A549 (cell line): ENCODE data around the gene KSR2. TPM values are rescaled to one million over a fixed set of nuclear protein-coding genes. Genes with fewer than 3 reads are reported as not detected.

Experiments used
- ATAC-seq, 2 experiments: fragments of 200-7000 bp in 1 of 2; fragments of >200 bp in 1 of 2; cut with Nextera tagmentation in 1 of 2; cut with Tn5 transposase in 1 of 2; 3 replicates each; pipeline versions ENCODE4 v1.8.0 to v1.9.1; 2018 to 2020; ENCODE audit warnings: mild to moderate bottlenecking in 1 of 2, moderate library complexity in 1 of 2
- CTCF ChIA-PET: fragments of 300-600 bp; sonication (Branson Sonifier 250); formaldehyde crosslinking; extraction: SDS; loops from one replicate; lab custom pipeline; 2021; ENCODE audit warnings: antibody characterized with exemption, inconsistent platforms; lab: Yijun Ruan, JAX
- POLR2A ChIA-PET: fragments of 350-600 bp; formaldehyde crosslinking; extraction: SDS; loops from one replicate; lab custom pipeline; 2021; ENCODE audit warnings: antibody characterized with exemption, inconsistent platforms; lab: Yijun Ruan, JAX
- DNase-seq, 2 experiments: peaks; one replicate each; pipeline versions ENCODE4 v3.0.0 to v3.0.0-alpha.2; 2011 to 2016; ENCODE audit warnings: low read depth in 1 of 2, low spot score in 1 of 2
- FAIRE-seq: peaks from 2 replicates; lab custom pipeline; 2011; peaks lifted over from hg19 to GRCh38; lab: Jason Lieb, UNC
- H3K27ac ChIP-seq, 2 experiments: fragments of >200 bp; sonication (Bioruptor Twin); formaldehyde crosslinking; 3 replicates each; pipeline ENCODE4 v1.5.1; 2016 to 2017
- H3K4me1 ChIP-seq: fragments of >200 bp; sonication (Bioruptor Twin); formaldehyde crosslinking; 3 replicates; pipeline ENCODE4 v1.6.1; 2016
- H3K4me2 ChIP-seq: fragments of >200 bp; sonication (Bioruptor Twin); formaldehyde crosslinking; 3 replicates; pipeline ENCODE4 v1.6.1; 2016
- H3K4me3 ChIP-seq: fragments of >200 bp; sonication (Bioruptor Twin); formaldehyde crosslinking; 3 replicates; pipeline ENCODE4 v1.5.1; 2016
- H3K9me3 ChIP-seq: fragments of >200 bp; sonication (Bioruptor Twin); formaldehyde crosslinking; 3 replicates; pipeline ENCODE4 v1.6.1; 2016
- BCL3 ChIP-seq: fragments of >200 bp; sonication (Bioruptor Twin); formaldehyde crosslinking; IDR thresholded peaks from 3 replicates; pipeline ENCODE4 v1.6.1; 2016
- BHLHE40 ChIP-seq: IDR thresholded peaks from 2 replicates; pipeline ENCODE4 v1.6.1; 2012; ENCODE audit warnings: low read depth, low read length, inconsistent platforms
- CBX2 ChIP-seq: fragments of 200-600 bp; sonication (generic); IDR thresholded peaks from 2 replicates; pipeline ENCODE4 v1.6.1; 2016; ENCODE audit warnings: low read depth, mild to moderate bottlenecking, borderline replicate concordance
- CHD4 ChIP-seq: fragments of 200-600 bp; sonication (generic); IDR thresholded peaks from 2 replicates; pipeline ENCODE4 v1.6.1; 2016; ENCODE audit warnings: antibody characterized with exemption, mild to moderate bottlenecking, borderline replicate concordance
- CTCF ChIP-seq: fragments of >200 bp; sonication (Bioruptor Twin); formaldehyde crosslinking; IDR thresholded peaks from 3 replicates; pipeline ENCODE4 v1.5.1; 2016
- EHF ChIP-seq: fragments of 250-450 bp; sonication (Bioruptor Pico); IDR thresholded peaks from 2 replicates; pipeline ENCODE4 v1.5.0; 2020; ENCODE audit warnings: mild to moderate bottlenecking
- EHMT2 ChIP-seq: fragments of 200-600 bp; sonication (generic); IDR thresholded peaks from 2 replicates; pipeline ENCODE4 v1.6.1; 2016; ENCODE audit warnings: antibody characterized with exemption, low read depth, mild to moderate bottlenecking, moderate library complexity
- EP300 ChIP-seq, 2 experiments: fragments of >200 bp; sonication (Bioruptor Twin); formaldehyde crosslinking; IDR thresholded peaks; 2 replicates in 1 of 2; 3 replicates in 1 of 2; pipeline ENCODE4 v1.6.1; 2016 to 2017
- ESRRA ChIP-seq: fragments of 150-350 bp; IDR thresholded peaks from 2 replicates; pipeline ENCODE4 v1.6.1; 2014; ENCODE audit warnings: mild to moderate bottlenecking, low read length, borderline replicate concordance
- FOSB ChIP-seq: fragments of 250-450 bp; sonication (Bioruptor Pico); IDR thresholded peaks from 2 replicates; pipeline ENCODE4 v1.5.0; 2020; ENCODE audit warnings: mild to moderate bottlenecking, moderate library complexity
- HDAC2 ChIP-seq: fragments of 200-600 bp; sonication (generic); IDR thresholded peaks from 2 replicates; pipeline ENCODE4 v1.6.1; 2016
- HOXB5 ChIP-seq: fragments of 250-450 bp; sonication (Bioruptor Pico); IDR thresholded peaks from 2 replicates; pipeline ENCODE4 v1.5.0; 2020; ENCODE audit warnings: mild to moderate bottlenecking, moderate library complexity
- MAZ ChIP-seq: fragments of 150-350 bp; IDR thresholded peaks from 2 replicates; pipeline ENCODE4 v1.6.1; 2014; ENCODE audit warnings: antibody characterized with exemption, low read depth, low read length, borderline replicate concordance
- NFE2L2 ChIP-seq: fragments of 150-350 bp; conservative IDR thresholded peaks from 2 replicates; pipeline ENCODE4 v1.6.1; 2014; ENCODE audit warnings: low read length
- NR3C1 ChIP-seq: fragments of >200 bp; sonication (Bioruptor Twin); formaldehyde crosslinking; IDR thresholded peaks from 3 replicates; pipeline ENCODE4 v1.6.1; 2017
- RARB ChIP-seq: fragments of 250-450 bp; sonication (Bioruptor Pico); IDR thresholded peaks from 2 replicates; pipeline ENCODE4 v1.8.0; 2021; ENCODE audit warnings: mild to moderate bottlenecking, moderate library complexity
- RCOR1 ChIP-seq: fragments of 150-350 bp; IDR thresholded peaks from 2 replicates; pipeline ENCODE4 v1.6.1; 2014; ENCODE audit warnings: antibody characterized with exemption, low read length, low read depth
- RFX5 ChIP-seq: fragments of 450-650 bp; IDR thresholded peaks from 2 replicates; pipeline ENCODE4 v1.7.1; 2014; ENCODE audit warnings: antibody characterized with exemption, mild to moderate bottlenecking, moderate library complexity
- RNF2 ChIP-seq: fragments of 200-600 bp; sonication (generic); IDR thresholded peaks from 2 replicates; pipeline ENCODE4 v1.6.1; 2016; ENCODE audit warnings: low read depth, mild to moderate bottlenecking, antibody characterized with exemption, moderate library complexity, borderline replicate concordance
- ZFP36 ChIP-seq: fragments of 450-650 bp; IDR thresholded peaks from 2 replicates; pipeline ENCODE4 v1.6.1; 2014; ENCODE audit warnings: borderline replicate concordance; ENCODE audit not compliant: partially characterized antibody
- WGBS: methylation state at CpG from one replicate; pipeline ENCODE4 v1.1.6; 2017; ENCODE audit errors: missing lambda C conversion rate; 5-methylcytosine and 5-hydroxymethylcytosine counted together
- polyA plus RNA-seq, 4 experiments: library from polyadenylated mRNA; depleted of rRNA in 3 of 4; stranded (reverse); fragments of >200 nt; fragmentation: RNase III in 1 of 4; extraction: RNeasy Plus Mini Kit Qiagen cat#74134 plus additional on column Dnase treatment in 1 of 4; gene quantifications; 2 replicates in 3 of 4; 3 replicates in 1 of 4; pipeline ENCODE4 v1.2.3, GENCODE V29; 2011 to 2017
- TF ChIP-seq, protein P1 (sequence below): IDR thresholded peaks from 2 replicates; pipeline ENCODE4 v1.6.1; 2012; ENCODE audit warnings: low read depth, borderline replicate concordance
- TF ChIP-seq, protein P2 (sequence below): IDR thresholded peaks from 2 replicates; pipeline ENCODE4 v1.6.1; 2012
- TF ChIP-seq, protein P3 (sequence below): IDR thresholded peaks from 2 replicates; pipeline ENCODE4 v1.6.1; 2012

KSR2 gene
- polyA plus RNA-seq, 2 of the 4 experiments (the other 2 are of a cell fraction): 0.37 to 1.2 TPM

GRCh38 chr12:117789195-117789912 lies 179.4 kb downstream of the KSR2 start:
- H3K27ac ChIP-seq: no peak overlapping the region
- CTCF ChIA-PET: interaction anchor here (1.3 to 1.8 kb wide), 3 partner anchors 48 to 200 kb away, joined by 3 to 6 read pairs (median 4); no protein-coding TSS in a partner anchor
- FAIRE-seq: no peak

DNA sequence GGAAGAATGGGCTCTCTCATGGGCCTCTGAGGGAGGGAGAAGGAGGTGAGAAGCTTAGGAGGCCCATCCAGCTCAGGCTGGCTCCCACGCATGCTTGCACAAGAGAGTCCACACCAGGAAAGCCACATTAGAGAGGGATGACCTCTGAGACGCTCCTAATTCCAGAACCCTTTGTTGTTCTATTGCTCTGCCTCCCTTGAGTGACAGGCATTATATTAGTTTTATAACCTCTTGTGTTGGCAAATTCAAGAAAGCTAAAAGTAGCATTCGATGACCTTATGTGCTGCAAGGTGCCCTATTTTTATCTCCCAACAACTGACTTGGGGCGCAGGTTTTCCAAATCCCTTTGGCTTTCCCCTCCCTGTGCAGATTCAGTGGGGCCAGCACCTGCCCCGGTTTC lies 190.1 kb downstream of the KSR2 start:
- WGBS: 40% methylated on average over 5 of the region's 5 CpGs

More at GRCh38 chr12:117789195-117789912, 179.4 kb downstream of the KSR2 start:
- DNase-seq (no peak), ATAC-seq (no peak)
- peaks cover 9% of the 10 kb centered on the region; the same call in 2 of the 3 replicates for H3K4me1 ChIP-seq
- no peak for TF ChIP-seq CBX2
- no peaks in the 10 kb centered on the region; the same call in 2 of the 3 replicates for H3K9me3 ChIP-seq
- no peak overlapping the region for H3K4me2 ChIP-seq
- 9% methylated on average over 7 of the region's 7 CpGs for WGBS
- no peak overlapping the region for H3K4me3 ChIP-seq
- POLR2A ChIA-PET: no interaction called here

DNA sequence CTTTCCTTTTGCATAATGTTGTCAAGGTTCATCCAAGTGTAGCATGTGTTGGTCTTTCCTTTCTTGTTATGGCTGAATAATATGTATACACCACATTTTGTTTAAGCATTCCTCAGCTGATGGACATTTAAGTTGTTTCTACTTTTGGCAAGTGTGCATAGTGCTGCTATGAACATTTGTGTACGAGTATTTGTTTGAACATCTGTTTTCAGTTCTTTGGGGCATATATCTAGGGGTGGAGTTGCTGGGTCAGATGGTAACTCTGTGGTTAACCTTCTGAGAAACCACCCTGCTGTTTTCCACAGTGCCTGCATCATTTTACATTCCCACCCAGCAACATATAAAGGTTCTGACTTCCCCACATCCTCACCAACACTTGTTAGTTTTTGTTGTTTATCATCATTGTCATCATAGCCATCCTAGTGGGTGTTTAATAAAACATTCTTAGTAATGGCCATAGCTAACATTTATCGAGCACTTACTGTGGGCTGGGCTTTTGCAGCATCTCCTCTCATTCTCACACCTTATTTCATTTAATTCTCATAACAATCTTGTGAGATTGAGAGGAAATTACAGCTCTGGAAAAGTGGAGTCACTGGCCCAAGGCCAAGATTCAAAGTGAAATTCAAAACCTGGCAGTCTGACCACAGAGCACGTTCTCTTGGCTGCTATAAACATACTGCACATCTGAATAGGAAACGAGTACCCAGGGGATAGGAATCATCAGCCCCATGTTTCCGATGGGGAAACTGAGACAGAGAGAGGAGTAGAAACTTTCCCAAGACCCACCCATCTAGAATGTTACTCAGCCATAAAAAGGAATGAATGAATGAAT lies 193.6 kb downstream of the KSR2 start:
- FAIRE-seq: no peak
- POLR2A ChIA-PET: no interaction called here
- H3K27ac ChIP-seq: no peak overlapping the region
- H3K9me3 ChIP-seq: peaks cover 3% of the 10 kb centered on the region; the same call in 1 of the 3 replicates
- no peak for DNase-seq
- TF ChIP-seq NR3C1: no peak
- 7% methylated on average over 5 of the region's 5 CpGs for WGBS
- H3K4me3 ChIP-seq: no peak overlapping the region
- no peak overlapping the region for H3K4me2 ChIP-seq
- no peaks in the 10 kb centered on the region for H3K4me1 ChIP-seq
- no peak for ATAC-seq
- CTCF ChIA-PET: interaction anchor here (1.0 to 1.2 kb wide), 3 partner anchors 10 to 408 kb away, joined by 3 read pairs; no protein-coding TSS in a partner anchor

More for the DNA sequence above, 190.1 kb downstream of the KSR2 start:
- Histone ChIP-seq H3K4me1 (no peaks in the 10 kb centered on the region), H3K4me2 (no peak overlapping the region), H3K27ac (no peak overlapping the region), H3K9me3 (no peaks in the 10 kb centered on the region; the same call in 2 of the 3 replicates), H3K4me3 (no peak overlapping the region)
- ATAC-seq (no peak), FAIRE-seq (no peak), DNase-seq (no peak)
- TF ChIP-seq EHMT2 (no peak), CTCF (no peak), ESRRA (no peak), FOSB (CRISPR knock-in tag) (no peak), CBX2 (no peak)
- ChIA-PET CTCF (interaction anchor here (1.4 kb wide), 2 partner anchors 71 to 447 kb away, joined by 3 to 4 read pairs; no protein-coding TSS in a partner anchor), POLR2A (no interaction called here)

DNA sequence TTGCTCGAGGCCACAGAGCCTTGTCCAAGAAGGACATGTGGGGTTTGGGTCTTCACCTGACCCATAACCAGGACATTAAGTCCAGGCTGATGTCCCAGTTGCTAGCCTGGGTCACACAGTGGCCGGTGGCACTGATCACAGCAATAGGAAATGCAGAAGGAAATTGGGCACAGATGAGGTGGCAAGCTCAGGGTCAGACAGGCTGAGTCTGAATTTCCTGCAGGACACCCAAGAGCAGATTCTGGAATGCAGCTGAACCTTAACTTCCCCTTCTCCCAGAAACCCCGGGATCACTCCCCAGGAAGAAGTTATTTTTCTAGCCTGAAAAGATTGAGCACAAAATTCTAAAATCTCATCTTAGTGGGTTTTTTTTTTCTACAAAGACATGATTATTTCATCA lies 199.9 kb downstream of the KSR2 start:
- DNase-seq (no peak), FAIRE-seq (no peak), ATAC-seq (0 out of 6 replicates have a peak, but pooled peaks of 1 of the 2 experiments have one; percentile 38)
- ChIA-PET CTCF (interaction anchor here (0.7 kb wide), 1 partner anchor 649 kb away, joined by 4 read pairs; no protein-coding TSS in a partner anchor), POLR2A (no interaction called here)
- Histone ChIP-seq H3K4me3 (no peak overlapping the region), H3K4me2 (no peak overlapping the region), H3K4me1 (no peaks in the 10 kb centered on the region), H3K27ac (no peak overlapping the region), H3K9me3 (peaks cover 15% of the 10 kb centered on the region)
- WGBS: 1% methylated on average over 3 of the region's 3 CpGs
- no peak for TF ChIP-seq RCOR1
- TF ChIP-seq HDAC2: no peak
- TF ChIP-seq, protein P1, sequence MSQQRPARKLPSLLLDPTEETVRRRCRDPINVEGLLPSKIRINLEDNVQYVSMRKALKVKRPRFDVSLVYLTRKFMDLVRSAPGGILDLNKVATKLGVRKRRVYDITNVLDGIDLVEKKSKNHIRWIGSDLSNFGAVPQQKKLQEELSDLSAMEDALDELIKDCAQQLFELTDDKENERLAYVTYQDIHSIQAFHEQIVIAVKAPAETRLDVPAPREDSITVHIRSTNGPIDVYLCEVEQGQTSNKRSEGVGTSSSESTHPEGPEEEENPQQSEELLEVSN: no peak
- no peak for TF ChIP-seq EP300 (IDR thresholded peaks at IDR 0.05)
- TF ChIP-seq RARB (CRISPR knock-in tag): no peak
- no peak for TF ChIP-seq HOXB5 (CRISPR knock-in tag)
- no peak for TF ChIP-seq RFX5
- TF ChIP-seq BCL3: no peak
- TF ChIP-seq, protein P2, sequence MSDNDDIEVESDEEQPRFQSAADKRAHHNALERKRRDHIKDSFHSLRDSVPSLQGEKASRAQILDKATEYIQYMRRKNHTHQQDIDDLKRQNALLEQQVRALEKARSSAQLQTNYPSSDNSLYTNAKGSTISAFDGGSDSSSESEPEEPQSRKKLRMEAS: no peak
- TF ChIP-seq, protein P3, sequence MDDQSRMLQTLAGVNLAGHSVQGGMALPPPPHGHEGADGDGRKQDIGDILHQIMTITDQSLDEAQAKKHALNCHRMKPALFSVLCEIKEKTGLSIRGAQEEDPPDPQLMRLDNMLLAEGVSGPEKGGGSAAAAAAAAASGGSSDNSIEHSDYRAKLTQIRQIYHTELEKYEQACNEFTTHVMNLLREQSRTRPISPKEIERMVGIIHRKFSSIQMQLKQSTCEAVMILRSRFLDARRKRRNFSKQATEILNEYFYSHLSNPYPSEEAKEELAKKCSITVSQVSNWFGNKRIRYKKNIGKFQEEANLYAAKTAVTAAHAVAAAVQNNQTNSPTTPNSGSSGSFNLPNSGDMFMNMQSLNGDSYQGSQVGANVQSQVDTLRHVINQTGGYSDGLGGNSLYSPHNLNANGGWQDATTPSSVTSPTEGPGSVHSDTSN: no peak
- TF ChIP-seq NFE2L2: no peak
- TF ChIP-seq EHF (CRISPR knock-in tag): no peak
- no peak for TF ChIP-seq RNF2
- TF ChIP-seq CHD4: no peak
- no peak for TF ChIP-seq MAZ
- no peak for TF ChIP-seq ZFP36
- TF ChIP-seq BHLHE40: no peak
